Liver (tissue), 9 donors: ENCODE data around the gene MYH14. TPM values are rescaled to one million over a fixed set of nuclear protein-coding genes. Genes with fewer than 3 reads are reported as not detected.

Experiments used
- DNase-seq: peaks from one replicate; pipeline ENCODE4 v3.0.0-alpha.2; 2017; ENCODE audit warnings: low spot score
- H3K27ac ChIP-seq, 2 donors: one replicate each; pipeline ENCODE4 v1.7.0; 2013; ENCODE audit warnings: inconsistent platforms in 2 of 2, low read length in 2 of 2, control low read depth in 1 of 2, low read depth in 1 of 2, mild to moderate bottlenecking in 1 of 2
- H3K27me3 ChIP-seq, 4 donors: one replicate each; pipeline versions ENCODE4 v1.6.1 to v1.7.0; 2013; ENCODE audit warnings: low read length in 3 of 4, inconsistent platforms in 1 of 4, mild to moderate bottlenecking in 1 of 4, moderate library complexity in 1 of 4; ENCODE audit not compliant: control insufficient read depth in 4 of 4, insufficient read depth in 4 of 4
- H3K36me3 ChIP-seq, 4 donors: one replicate each; pipeline versions ENCODE4 v1.6.1 to v1.7.0; 2013; ENCODE audit warnings: low read length in 3 of 4, mild to moderate bottlenecking in 3 of 4, low read depth in 1 of 4, moderate library complexity in 1 of 4; ENCODE audit not compliant: control insufficient read depth in 4 of 4, insufficient read depth in 3 of 4
- H3K4me1 ChIP-seq, 4 donors: one replicate each; pipeline versions ENCODE4 v1.6.1 to v1.7.0; 2013; ENCODE audit warnings: low read length in 3 of 4, mild to moderate bottlenecking in 3 of 4, moderate library complexity in 1 of 4; ENCODE audit not compliant: control insufficient read depth in 4 of 4, insufficient read depth in 4 of 4
- H3K4me3 ChIP-seq, 3 donors: one replicate each; pipeline versions ENCODE4 v1.6.1 to v1.7.0; 2013; ENCODE audit warnings: low read length in 3 of 3, control low read depth in 1 of 3, low read depth in 1 of 3, mild to moderate bottlenecking in 1 of 3
- H3K9ac ChIP-seq, 2 donors: one replicate each; pipeline ENCODE4 v1.7.0; 2013; ENCODE audit warnings: low read length in 2 of 2, mild to moderate bottlenecking in 2 of 2, moderate library complexity in 2 of 2, control low read depth in 1 of 2, low read depth in 1 of 2
- H3K9me3 ChIP-seq, 4 donors: one replicate each; pipeline versions ENCODE4 v1.6.1 to v1.7.0; 2013; ENCODE audit warnings: low read length in 3 of 4; ENCODE audit not compliant: control insufficient read depth in 4 of 4
- ATF3 ChIP-seq: IDR thresholded peaks from 2 replicates; pipeline ENCODE4 v1.6.1; 2016; ENCODE audit warnings: antibody characterized with exemption
- CTCF ChIP-seq: fragments of 150-350 bp; IDR thresholded peaks from 2 replicates; pipeline ENCODE4 v1.5.1; 2017; ENCODE audit warnings: improper control_type of control experiment, low read depth, low read length; ENCODE audit not compliant: missing input control
- EGR1 ChIP-seq, 2 donors: IDR thresholded peaks; 2 replicates each; pipeline ENCODE4 v1.6.1; 2016 to 2018; ENCODE audit warnings: antibody characterized with exemption in 2 of 2, low read depth in 2 of 2
- FOXA1 ChIP-seq: IDR thresholded peaks from 2 replicates; pipeline ENCODE4 v1.6.1; 2016; ENCODE audit warnings: antibody characterized with exemption
- FOXA2 ChIP-seq: IDR thresholded peaks from 2 replicates; pipeline ENCODE4 v1.6.1; 2016; ENCODE audit warnings: antibody characterized with exemption
- GABPA ChIP-seq, 2 donors: IDR thresholded peaks in 1 of 2; conservative IDR thresholded peaks in 1 of 2; 2 replicates each; pipeline ENCODE4 v1.6.1; 2016; ENCODE audit warnings: antibody characterized with exemption in 2 of 2, mild to moderate bottlenecking in 1 of 2, moderate library complexity in 1 of 2
- HNF4A ChIP-seq, 2 donors: conservative IDR thresholded peaks; 2 replicates each; pipeline ENCODE4 v1.6.1; 2016; ENCODE audit warnings: antibody characterized with exemption in 2 of 2, mild to moderate bottlenecking in 2 of 2
- HNF4G ChIP-seq: IDR thresholded peaks from 2 replicates; pipeline ENCODE4 v1.6.1; 2016; ENCODE audit warnings: antibody characterized with exemption
- NR2F2 ChIP-seq: IDR thresholded peaks from 2 replicates; pipeline ENCODE4 v1.6.1; 2016; ENCODE audit warnings: antibody characterized with exemption
- RAD21 ChIP-seq, 2 donors: IDR thresholded peaks; 2 replicates each; pipeline ENCODE4 v1.6.1; 2016; ENCODE audit warnings: antibody characterized with exemption in 2 of 2, mild to moderate bottlenecking in 2 of 2
- REST ChIP-seq: IDR thresholded peaks from 2 replicates; pipeline ENCODE4 v1.6.1; 2016; ENCODE audit warnings: antibody characterized with exemption, mild to moderate bottlenecking
- RXRA ChIP-seq, 2 donors: IDR thresholded peaks; 2 replicates each; pipeline ENCODE4 v1.6.1; 2017 to 2018; ENCODE audit warnings: antibody characterized with exemption in 2 of 2, mild to moderate bottlenecking in 1 of 2
- SP1 ChIP-seq: IDR thresholded peaks from 2 replicates; pipeline ENCODE4 v1.6.1; 2018; ENCODE audit warnings: antibody characterized with exemption, mild to moderate bottlenecking
- TAF1 ChIP-seq: conservative IDR thresholded peaks from 2 replicates; pipeline ENCODE4 v1.6.1; 2016; ENCODE audit warnings: antibody characterized with exemption, mild to moderate bottlenecking
- YY1 ChIP-seq: IDR thresholded peaks from 2 replicates; pipeline ENCODE4 v1.6.1; 2016; ENCODE audit warnings: antibody characterized with exemption, mild to moderate bottlenecking
- WGBS: extraction: QIAGEN DNeasy Blood & Tissue Kit; methylation state at CpG from one replicate; pipeline ENCODE4 v1.1.7; 2013; 5-methylcytosine and 5-hydroxymethylcytosine counted together
- polyA plus RNA-seq, 2 donors: library from polyadenylated mRNA; stranded (reverse) in 1 of 2; unstranded in 1 of 2; fragments of 200-250 nt in 1 of 2; fragments of >200 nt in 1 of 2; fragmentation: Nextera tagmentation in 1 of 2; extraction: Ambion mirVana in 1 of 2; gene quantifications; one replicate each; pipeline versions ENCODE4 v1.2.1 to v1.2.3, GENCODE V29; 2013 to 2015
- total RNA-seq, 2 donors: library from RNA; depleted of rRNA; stranded (reverse); fragments of >200 nt; gene quantifications; one replicate each; pipeline ENCODE4 v1.2.3, GENCODE V29; 2014
- TF ChIP-seq, protein P1 (sequence below): IDR thresholded peaks from 2 replicates; pipeline ENCODE4 v1.6.1; 2016; ENCODE audit warnings: antibody characterized with exemption
- TF ChIP-seq, protein P2 (sequence below): IDR thresholded peaks from 2 replicates; pipeline ENCODE4 v1.6.1; 2016; ENCODE audit warnings: antibody characterized with exemption
- donor health status: healthy.
- donor health status: healthy.
- donor health status: healthy.
- donor health status: healthy.
- donor health status: healthy.

Gene MYH14
- total and polyA plus RNA-seq, 4 donors = 12.4 to 37.5 (median 25.5) TPM

GRCh38 chr19:50178859-50179537 lies 24.4 kb upstream of the MYH14 start (continued):
- TF ChIP-seq GABPA (IDR thresholded peaks at IDR 0.05 in 1 of 2, conservative IDR thresholded peaks at IDR 0.05 in 1 of 2) (no peak), REST (no peak), RXRA (IDR thresholded peaks at IDR 0.05) (no peak)

- no peak overlapping the region for H3K9ac ChIP-seq
- 70% methylated on average over 5 of the region's 5 CpGs for WGBS
- no peaks in the 10 kb centered on the region for H3K4me1 ChIP-seq
- H3K27me3 ChIP-seq = no peaks in the 10 kb centered on the region
- peaks cover 0 to 6% (median 2%) of the 10 kb centered on the region in 4 donors for H3K9me3 ChIP-seq
- TF ChIP-seq, protein P1, sequence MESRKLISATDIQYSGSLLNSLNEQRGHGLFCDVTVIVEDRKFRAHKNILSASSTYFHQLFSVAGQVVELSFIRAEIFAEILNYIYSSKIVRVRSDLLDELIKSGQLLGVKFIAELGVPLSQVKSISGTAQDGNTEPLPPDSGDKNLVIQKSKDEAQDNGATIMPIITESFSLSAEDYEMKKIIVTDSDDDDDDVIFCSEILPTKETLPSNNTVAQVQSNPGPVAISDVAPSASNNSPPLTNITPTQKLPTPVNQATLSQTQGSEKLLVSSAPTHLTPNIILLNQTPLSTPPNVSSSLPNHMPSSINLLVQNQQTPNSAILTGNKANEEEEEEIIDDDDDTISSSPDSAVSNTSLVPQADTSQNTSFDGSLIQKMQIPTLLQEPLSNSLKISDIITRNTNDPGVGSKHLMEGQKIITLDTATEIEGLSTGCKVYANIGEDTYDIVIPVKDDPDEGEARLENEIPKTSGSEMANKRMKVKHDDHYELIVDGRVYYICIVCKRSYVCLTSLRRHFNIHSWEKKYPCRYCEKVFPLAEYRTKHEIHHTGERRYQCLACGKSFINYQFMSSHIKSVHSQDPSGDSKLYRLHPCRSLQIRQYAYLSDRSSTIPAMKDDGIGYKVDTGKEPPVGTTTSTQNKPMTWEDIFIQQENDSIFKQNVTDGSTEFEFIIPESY = no peak
- no peak for TF ChIP-seq HNF4A (conservative IDR thresholded peaks at IDR 0.05)
- no peak for TF ChIP-seq RAD21 (IDR thresholded peaks at IDR 0.05)
- TF ChIP-seq, protein P2, sequence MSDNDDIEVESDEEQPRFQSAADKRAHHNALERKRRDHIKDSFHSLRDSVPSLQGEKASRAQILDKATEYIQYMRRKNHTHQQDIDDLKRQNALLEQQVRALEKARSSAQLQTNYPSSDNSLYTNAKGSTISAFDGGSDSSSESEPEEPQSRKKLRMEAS = no peak
- no peak for TF ChIP-seq SP1
- TF ChIP-seq ATF3 = no peak
- TF ChIP-seq CTCF = no peak
- TF ChIP-seq YY1 = no peak
- no peak for TF ChIP-seq FOXA2
- no peak for TF ChIP-seq HNF4G
- TF ChIP-seq FOXA1 = no peak
- no peak for TF ChIP-seq NR2F2
- no peak for TF ChIP-seq RXRA (IDR thresholded peaks at IDR 0.05)
- TF ChIP-seq EGR1 (IDR thresholded peaks at IDR 0.05; ENCODE audit: low read depth in 2 of 2) = no peak
- no peak for TF ChIP-seq REST
- TF ChIP-seq GABPA (IDR thresholded peaks at IDR 0.05 in 1 of 2, conservative IDR thresholded peaks at IDR 0.05 in 1 of 2) = no peak
- TF ChIP-seq TAF1 = no peak
- no peak for DNase-seq
- H3K36me3 ChIP-seq = no peaks in the 10 kb centered on the region
- no peak overlapping the region for H3K4me3 ChIP-seq
- no peak overlapping the region for H3K27ac ChIP-seq
Observed at GRCh38 chr19:50181121-50181520, 22.3 kb upstream of the MYH14 start.
